ENCODE measurements around the gene IYD. TPM values are rescaled to one million over a fixed set of nuclear protein-coding genes. Genes with fewer than 3 reads are reported as not detected.

IYD gene
- total RNA-seq, 1 donor from 2014 or later, result not detected

GRCh38 chr6:150333585-150333941 is 35.2 kb upstream of the IYD start:
- H3K4me3 ChIP-seq (ENCODE audit: low read depth, low read length), result no peak overlapping the region
- no peaks in the 10 kb centered on the region for H3K27me3 ChIP-seq (ENCODE audit: control insufficient read depth, insufficient read depth, low read length)
- DNase-seq (ENCODE audit: low read depth), result no peak
- no peaks in the 10 kb centered on the region for H3K36me3 ChIP-seq (ENCODE audit: control insufficient read depth, insufficient read depth, low read length)
- TF ChIP-seq CTCF (IDR thresholded peaks at IDR 0.05; ENCODE audit: insufficient read depth, low read length, poor library complexity, severe bottlenecking), result no peak

DNA sequence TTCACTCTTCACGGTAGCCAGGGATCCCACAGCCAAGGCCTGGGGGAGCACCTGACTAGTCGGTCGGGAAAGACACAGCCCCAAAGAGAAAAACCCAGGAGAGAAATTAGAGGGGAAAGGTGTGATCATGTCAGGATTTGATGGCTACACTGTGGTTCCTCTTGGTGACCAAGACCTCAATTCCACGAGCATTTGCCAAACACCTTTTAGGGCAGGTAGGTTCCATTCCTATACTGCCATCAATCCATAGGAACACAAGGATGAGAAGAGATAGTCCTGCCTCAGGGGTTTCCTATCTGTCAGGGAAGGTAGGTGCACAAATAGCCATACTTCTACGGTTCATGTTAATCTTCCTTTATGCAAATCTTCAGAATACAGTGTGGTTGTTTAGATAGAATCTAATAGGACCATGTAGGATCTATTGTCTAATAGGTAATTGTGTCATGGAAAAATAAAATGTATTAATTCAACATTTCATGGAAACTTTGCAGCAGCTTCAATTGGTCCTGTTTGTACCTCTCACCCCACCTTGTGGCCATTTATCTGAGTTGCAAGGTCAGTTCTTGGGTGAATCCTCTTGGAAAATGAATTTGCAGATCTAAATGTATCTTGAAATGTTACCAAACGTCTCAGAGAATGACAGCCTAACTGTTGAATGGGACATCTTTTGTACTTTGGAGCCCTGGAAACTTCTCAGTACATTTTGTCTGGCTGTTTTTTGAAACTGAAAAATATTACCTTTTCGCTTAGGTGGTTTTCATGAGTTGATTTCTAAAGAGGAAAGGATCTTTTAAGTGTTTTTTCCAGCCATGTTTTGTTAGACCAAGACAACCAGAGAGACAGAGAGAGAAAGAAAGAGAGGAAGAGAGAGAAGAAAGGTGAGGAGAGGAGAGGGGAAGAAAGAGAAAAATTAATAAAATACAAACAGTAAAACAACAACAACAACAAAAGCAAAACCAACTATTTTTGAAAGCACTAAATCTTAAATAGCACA is 33.7 kb upstream of the IYD start:
- TF ChIP-seq CTCF (IDR thresholded peaks at IDR 0.05; ENCODE audit: insufficient read depth, low read length, poor library complexity, severe bottlenecking), result peak; percentile 81
- no peaks in the 10 kb centered on the region for H3K36me3 ChIP-seq (ENCODE audit: control insufficient read depth, insufficient read depth, low read length)
- H3K4me3 ChIP-seq (ENCODE audit: low read depth, low read length), result no peak overlapping the region
- no peaks in the 10 kb centered on the region for H3K27me3 ChIP-seq (ENCODE audit: control insufficient read depth, insufficient read depth, low read length)
- no peak for DNase-seq (ENCODE audit: low read depth)

DNA sequence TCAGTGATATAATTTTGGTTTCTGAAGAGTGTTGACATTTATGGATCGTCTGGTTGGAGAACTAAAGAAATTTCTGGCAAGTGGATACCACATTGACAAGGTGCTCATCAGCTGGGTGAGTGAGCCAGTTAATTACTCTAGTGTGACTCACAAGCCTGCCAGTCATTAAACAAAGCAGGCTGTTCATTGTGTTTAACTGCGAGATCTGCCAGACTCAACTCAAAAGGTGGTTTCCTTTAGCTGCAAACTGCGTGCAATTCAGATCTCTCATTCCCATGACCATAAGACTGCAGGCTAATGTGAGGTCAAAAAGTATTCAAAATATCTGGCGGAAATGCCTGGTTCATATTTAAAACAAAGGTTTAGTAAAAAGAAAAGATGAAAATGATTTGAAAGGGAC is 32.5 kb upstream of the IYD start:
- H3K36me3 ChIP-seq (ENCODE audit: control insufficient read depth, insufficient read depth, low read length), result no peaks in the 10 kb centered on the region
- no peak overlapping the region for H3K4me3 ChIP-seq (ENCODE audit: low read depth, low read length)
- peak; percentile 73 for DNase-seq (ENCODE audit: low read depth)
- no peaks in the 10 kb centered on the region for H3K27me3 ChIP-seq (ENCODE audit: control insufficient read depth, insufficient read depth, low read length)
- TF ChIP-seq CTCF (IDR thresholded peaks at IDR 0.05; ENCODE audit: insufficient read depth, low read length, poor library complexity, severe bottlenecking), result no peak

GRCh38 chr6:150336708-150337107 is 32.1 kb upstream of the IYD start:
- TF ChIP-seq CTCF (IDR thresholded peaks at IDR 0.05; ENCODE audit: insufficient read depth, low read length, poor library complexity, severe bottlenecking), result no peak
- no peak for DNase-seq (ENCODE audit: low read depth)
- no peak overlapping the region for H3K4me3 ChIP-seq (ENCODE audit: low read depth, low read length)

GRCh38 chr6:150342126-150342525 is 26.7 kb upstream of the IYD start:
- H3K4me3 ChIP-seq (ENCODE audit: low read depth, low read length), result no peak overlapping the region
- H3K36me3 ChIP-seq (ENCODE audit: control insufficient read depth, insufficient read depth, low read length), result no peaks in the 10 kb centered on the region
- DNase-seq (ENCODE audit: low read depth), result no peak
- H3K27me3 ChIP-seq (ENCODE audit: control insufficient read depth, insufficient read depth, low read length), result no peaks in the 10 kb centered on the region
- TF ChIP-seq CTCF (IDR thresholded peaks at IDR 0.05; ENCODE audit: insufficient read depth, low read length, poor library complexity, severe bottlenecking), result no peak

More at GRCh38 chr6:150336708-150337107, 32.1 kb upstream of the IYD start:
- no peaks in the 10 kb centered on the region for H3K36me3 ChIP-seq (ENCODE audit: control insufficient read depth, insufficient read depth, low read length)
- H3K27me3 ChIP-seq (ENCODE audit: control insufficient read depth, insufficient read depth, low read length), result no peaks in the 10 kb centered on the region

Measured in kidney epithelial cell (primary cell).